ENCODE data around the gene AOPEP.
"Not testable (repeated sequence)": the region's sequence is repeated elsewhere in the genome, so short reads cannot be mapped to it uniquely, and the experiment has no call there.

AOPEP gene

DNA sequence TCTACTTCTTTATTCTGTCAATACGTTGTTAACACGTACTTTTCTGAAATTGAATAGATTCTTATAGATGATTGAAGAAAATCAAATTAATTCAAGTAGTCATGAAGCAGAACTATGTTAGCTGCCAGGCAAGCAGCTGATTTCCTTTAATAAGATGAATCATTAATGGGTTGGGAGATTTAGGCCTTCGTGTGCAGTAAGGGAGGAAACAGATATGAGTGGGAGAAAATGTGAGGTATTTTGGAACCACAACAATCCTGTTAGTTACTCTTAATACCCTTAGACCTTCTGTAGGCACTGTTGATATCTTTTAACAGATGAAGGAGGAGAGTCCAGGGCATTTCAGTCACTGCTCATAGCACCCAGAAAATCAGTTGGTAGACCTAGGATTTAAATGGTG is 121.0 kb downstream of the AOPEP start:
- no peak for DNase-seq (ENCODE audit: low spot score)

DNA sequence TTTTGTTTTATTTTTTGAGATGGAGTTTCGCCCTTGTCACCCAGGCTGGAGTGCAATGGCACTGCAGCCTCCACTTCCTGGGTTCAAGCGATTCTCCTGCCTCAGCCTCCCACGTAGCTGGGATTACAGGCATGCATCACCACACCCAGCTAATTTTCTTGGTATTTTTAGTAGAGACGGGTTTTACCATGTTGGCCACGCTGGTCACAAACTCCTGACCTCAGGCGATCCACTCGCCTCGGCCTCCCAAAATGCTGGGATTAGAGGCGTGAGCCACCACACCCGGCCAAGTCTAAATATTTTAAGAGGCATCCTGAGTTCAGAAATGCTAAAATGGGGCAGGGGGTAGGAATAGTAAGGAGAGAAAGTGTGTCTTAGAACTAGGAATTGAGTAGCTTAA is 122.3 kb downstream of the AOPEP start:
- DNase-seq (ENCODE audit: low spot score) = not testable (repeated sequence)

DNA sequence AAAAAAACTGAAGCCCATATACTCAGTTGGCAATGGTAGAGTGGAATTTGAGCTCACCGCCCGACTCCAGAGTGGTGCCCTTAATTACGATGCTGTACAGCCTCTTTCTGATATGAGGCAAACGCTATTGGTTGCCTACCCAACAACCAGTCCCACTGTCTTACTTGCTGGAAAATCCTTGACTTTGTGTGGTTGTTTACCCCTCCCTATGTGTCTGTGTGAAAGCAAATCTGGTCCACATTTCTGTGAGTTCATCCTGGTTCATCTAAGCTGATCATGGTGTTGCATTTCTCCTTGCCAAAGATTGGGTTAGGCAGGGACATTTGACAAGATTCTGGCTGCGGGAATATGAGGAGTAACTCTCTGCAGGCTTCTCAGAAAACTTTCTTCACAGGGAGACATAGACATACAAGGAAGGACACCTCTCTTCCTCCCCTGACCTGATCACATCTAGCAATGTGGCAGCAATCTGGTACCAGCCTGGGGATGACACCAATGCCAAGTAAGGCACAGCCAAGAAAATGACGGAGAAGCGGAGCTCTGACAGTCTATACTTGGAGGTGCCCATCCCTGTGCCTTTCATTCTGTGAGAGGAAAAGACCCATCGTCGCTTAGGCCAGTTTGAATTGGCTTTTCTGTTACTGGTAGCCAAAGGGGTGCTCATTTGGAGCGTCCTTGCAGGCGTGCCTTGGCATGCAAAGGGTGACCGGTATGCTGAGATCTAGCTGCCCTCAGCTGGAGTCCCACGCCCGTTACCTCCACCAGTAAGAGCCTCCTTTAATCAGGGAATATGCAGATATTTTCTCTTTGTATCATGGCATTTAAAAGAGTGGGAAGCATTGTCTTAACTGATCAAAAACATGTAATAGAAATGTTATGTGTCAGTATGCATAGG is 124.3 kb downstream of the AOPEP start:
- peak; percentile 55 for DNase-seq (ENCODE audit: low spot score)

DNA sequence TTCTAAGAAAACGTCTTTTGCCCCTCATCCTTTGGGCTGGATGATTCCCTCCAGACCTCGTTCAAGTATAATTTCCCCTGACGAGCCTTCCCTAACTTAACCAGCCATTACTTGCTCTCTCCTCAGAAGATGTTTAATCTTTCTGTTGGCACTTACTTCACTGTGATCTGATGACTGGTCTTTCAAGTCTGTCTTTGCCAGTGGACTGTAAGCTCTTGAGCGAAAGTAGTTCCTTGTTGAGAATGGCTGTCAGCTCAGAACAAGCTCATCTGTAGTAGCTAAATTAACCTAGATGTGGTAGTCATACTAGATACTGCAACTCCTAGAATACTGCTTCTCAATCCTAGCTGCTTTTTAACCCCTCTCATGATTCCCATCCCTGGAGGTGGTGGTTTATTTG is 125.0 kb downstream of the AOPEP start:
- DNase-seq (ENCODE audit: low spot score) = no peak

DNA sequence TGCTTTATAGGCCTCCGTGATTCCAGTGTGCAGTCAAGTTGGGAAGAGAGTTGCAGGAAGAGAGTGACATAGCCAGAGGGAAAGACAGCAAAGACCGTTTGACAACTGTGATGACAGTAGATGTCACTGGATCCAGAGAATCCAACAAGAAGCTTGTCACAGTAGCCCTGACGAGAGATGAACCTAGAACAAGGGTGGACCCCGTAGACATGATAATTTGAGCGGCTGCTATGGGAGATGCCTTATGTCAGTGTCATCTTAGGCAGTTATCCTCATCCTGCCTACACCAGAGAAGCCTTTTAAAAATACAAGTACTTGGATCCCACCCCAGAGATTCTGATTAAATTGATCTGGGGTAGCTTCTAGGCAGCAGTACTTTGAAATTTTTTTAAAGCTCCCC is 125.4 kb downstream of the AOPEP start:
- no peak for DNase-seq (ENCODE audit: low spot score)

DNA sequence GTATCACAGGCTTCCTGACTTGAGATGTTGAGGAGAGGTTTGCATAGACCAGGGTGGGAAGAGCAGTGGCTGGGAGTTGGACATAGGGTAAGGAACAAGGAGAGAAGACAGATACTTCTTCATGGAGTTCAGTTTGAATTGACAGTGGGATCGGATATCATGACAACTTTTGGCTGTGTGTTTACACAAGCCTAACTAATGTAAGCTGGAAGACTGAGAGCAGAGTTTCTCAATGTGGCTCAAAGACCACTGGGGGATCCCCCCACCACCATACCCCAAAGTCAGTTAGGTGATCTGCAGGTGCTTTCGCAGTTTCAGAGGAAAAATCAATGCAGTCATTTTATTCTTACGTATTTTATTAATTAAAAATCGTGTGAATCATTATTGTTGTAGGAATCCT is 125.9 kb downstream of the AOPEP start:
- no peak for DNase-seq (ENCODE audit: low spot score)

DNA sequence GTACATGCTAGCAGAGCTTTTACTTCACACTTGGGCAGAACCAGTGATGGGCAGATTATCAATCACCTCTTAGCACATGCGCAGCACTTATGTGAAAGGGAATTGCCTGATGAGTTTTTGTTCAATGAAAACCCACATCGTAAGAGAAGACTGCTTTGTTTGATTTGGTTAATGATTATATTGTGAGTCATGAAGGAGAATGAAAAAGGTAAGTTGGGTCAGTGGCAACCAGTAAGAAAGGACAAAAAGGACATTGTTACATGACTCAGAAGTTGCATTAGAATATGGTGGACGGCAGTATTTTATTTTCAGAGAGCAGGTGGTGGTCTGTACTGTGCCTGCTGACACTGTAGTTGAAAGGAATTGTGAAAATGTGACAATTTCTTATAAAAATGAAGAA is 127.4 kb downstream of the AOPEP start:
- DNase-seq (ENCODE audit: low spot score) = no peak

DNA sequence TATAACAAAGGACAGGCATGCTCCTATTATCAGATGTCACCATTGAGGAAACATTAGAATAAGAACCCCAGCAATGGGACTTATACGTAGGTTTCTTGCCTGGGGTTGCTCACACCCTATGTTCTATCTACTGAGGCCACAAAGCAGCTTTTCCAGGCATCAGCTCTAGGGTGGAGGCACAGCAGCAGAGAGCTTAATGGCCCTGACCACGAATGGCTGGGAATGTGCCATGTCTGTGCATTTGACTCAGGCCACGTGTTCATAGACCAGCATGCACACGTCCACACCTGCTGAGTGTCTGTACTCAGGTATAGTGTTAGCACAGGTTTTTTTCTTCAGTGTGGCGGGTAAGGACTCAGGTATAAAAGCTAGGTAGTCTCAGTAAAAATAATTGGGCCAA is 129.4 kb downstream of the AOPEP start:
- DNase-seq (ENCODE audit: low spot score) = no peak

DNA sequence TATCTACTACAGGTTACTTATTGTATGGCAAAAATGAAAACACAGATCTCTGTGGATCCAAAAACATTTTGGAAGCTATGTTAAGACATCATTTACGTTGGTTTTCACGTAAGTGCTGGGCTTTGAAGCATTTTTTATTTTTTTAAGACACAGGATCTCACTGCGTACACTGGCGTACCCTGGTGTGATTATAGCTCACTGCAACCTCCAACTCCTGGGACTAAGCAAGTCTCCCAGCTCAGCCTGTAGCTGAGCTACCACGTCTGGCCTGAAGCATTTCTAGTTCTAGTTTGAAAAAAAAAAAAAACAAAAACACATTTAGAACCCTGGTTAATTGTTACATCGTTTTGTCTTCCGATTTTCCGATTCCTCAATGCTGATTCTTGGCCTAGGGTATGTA is 131.3 kb downstream of the AOPEP start:
- no peak for DNase-seq (ENCODE audit: low spot score)

DNA sequence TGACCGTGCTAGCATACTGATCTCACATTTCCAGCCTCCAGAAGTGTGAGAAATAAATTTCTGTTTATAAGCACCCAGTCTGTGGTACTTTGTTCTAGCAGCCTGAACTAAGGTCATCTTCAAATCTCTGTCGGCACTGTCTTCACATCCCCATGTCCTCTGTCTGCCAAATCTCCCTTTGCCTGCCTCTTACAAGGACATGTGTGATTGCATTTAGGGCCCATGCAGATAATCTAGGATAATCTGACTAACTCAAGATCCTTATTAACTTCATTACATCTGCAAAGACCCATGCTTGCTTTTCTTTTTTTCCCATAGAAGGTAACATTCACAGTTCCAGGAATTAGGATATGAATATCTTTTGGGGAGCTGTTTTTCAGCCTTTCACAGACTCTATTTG is 132.7 kb downstream of the AOPEP start:
- no peak for DNase-seq (ENCODE audit: low spot score)

DNA sequence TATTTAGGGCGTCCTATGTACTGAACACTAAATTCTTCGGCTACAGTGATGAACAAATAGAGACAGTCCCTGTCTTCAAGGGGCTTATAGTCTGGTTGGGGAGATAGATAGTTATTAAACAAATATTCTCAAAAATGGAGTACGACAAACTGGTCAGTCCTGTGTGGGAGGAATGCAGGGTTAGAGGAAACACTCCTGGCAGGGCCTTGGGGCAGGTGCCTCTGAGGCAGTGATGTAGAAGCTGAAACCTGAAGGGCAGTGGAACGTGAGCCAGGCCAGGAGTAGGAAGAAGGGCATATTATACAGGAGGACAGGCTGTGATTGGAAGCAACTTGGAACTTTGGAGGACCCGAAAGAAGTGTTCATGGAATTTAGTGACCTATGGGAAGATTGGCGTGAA is 133.4 kb downstream of the AOPEP start:
- DNase-seq (ENCODE audit: low spot score) = no peak

DNA sequence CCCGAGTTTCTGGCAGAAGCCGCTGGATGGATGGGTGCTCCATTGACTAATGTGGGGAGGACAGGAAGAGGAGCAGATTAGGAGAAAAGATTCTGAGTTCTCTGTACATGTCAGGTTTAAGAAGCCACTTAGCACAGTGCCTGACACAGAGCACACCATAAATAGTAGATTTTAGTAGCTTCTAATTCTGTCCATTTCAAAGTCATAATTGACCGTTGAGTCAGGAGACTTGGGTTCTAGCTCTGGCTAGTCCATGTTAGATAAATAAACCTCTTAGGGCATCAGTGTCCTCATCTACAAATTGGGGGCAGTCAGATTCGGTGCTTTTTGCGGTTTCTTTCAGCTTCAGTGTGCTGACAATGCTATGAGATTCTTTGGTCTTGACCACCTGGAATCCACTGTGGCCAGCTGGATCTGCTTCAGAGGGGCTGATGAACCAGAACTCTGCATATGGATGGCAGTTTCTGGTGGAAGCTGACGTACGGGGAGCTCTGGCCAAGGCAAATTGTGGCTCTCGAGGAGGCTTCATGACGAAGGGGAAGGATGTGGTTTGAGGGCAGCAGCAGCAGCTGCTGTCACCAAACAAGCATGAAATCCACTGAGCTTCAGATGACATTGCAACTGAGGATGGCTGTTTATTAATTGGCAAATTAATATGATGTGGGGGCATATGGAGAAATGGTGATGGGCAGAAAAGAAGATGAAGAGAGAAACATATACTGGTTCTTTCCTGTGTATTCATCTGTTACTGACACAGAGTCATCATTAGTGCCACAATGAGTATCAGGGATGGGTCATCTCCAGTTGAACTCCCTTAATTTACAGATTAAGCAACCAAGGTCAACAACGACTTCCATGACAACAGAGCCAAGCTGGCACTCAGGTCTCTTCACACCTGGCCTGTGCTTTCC is 134.4 kb downstream of the AOPEP start:
- DNase-seq (ENCODE audit: low spot score) = no peak

DNA sequence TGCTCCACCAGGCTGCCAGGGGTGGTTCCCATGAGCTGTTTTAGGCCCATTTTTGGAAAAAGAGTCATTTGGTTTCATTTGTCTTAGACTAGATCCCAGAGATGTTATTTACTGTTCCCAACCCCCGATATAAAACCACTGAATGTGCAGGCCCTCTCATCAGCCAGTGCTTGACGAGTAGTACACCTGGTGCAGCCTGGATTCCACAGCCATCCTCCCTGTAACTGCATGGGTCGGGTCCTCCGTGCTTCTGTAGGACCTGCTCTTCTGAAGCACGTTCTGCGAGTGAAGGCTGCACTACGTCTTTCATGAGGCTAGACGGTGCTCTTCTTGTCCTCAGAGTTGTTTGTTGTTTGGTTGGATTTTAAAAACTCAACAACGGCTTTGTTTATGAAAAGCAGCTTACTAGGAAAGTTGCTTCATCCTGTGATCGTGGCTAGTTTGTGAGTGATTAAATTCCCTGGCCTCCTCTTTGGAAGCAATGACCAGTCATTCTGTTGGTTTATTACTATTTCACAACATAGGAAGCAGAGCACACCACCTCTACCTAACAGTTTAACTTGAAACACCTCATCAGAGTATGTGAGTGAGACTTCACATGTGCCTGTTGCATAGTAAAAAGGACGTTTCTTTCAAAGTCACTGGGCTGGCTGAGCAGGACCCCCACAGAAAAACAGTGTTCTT is 135.2 kb downstream of the AOPEP start:
- no peak for DNase-seq (ENCODE audit: low spot score)

DNA sequence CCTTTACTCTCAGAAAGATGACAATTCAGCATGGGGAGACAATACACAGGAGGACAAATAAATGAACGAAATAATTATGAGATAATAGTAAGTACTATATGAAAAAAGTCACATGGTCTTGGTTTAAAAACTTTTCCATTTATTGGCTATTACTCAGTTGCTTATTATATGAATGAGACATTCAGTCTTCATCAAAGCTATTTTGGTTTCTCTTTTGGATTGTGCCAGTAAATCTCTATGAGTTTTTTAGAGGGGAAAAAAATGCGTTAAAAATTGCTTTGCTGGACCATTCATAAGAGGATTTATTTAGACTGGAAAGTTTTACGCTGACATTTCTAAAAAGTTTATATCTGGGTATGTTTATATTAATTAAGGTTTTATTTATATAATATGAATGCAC is 137.7 kb downstream of the AOPEP start:
- DNase-seq (ENCODE audit: low spot score) = no peak

DNA sequence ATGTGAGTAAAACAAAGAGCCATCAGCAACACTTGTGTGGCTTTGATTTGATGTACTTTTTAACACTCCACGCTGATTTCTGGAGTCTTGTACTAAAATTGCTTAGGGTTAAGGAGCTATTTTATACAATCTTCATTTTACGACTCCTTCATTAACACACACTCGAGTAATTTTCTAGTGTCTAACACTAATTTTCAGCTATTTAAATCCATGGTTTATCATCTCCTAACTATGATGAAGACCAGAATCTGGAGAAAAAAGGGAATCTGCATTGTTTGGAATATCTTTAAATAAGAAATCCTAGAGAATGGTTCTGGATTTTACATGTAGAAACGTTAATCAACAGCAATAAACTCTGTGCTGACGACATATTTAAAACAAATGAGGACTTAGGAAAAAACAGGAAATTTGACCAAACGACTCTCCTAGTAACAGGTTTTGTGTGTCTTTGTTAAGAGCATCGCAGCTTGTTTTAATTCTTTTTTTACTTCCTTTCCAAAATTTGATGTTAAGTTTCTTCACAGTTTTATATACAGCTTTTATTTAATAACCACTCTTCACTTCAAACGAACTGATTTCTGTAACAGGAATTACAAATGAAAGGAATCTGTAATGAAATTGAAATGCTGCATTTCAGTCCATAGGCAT is 138.5 kb downstream of the AOPEP start:
- DNase-seq (ENCODE audit: low spot score) = peak; percentile 47

DNA sequence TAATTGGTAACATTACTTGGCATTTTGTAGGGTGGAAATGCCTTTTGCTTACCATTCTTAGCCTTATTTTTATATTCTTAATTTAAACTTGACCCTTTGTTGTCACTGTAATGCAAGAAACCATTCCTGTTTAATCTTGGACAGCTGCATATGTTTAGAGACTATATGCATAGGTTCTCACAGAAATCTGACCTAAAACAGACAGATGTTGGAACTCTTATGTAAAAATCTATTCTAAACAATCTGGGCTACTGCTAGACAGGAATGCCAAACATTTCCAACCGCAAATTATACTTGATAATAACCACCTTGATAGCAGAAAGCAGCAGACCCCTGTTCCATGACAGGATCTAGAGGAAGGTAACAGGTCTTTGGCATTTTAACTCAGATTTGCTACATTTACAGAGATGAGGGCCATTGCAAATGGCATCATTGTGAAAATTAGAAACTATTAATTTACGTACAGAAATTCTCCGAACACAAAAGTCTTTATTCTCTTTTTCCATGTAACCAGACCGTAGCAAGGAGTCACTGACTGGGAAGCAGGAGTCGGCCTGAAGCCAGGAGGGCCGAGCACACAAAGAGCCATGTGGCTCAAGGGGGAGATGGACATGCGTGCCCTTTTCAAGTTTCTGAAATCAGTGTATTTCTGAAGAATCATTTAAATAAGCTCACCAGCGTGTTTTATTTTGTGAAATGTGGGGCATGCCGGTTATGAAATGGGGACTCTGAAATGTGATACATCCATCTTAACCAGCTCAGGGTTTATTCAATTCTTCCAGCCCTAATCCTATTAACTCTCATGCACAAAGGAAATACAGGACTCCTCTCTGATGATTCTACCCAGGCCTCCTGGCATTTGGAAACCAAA is 139.3 kb downstream of the AOPEP start:
- peak; percentile 77 for DNase-seq (ENCODE audit: low spot score)

DNA sequence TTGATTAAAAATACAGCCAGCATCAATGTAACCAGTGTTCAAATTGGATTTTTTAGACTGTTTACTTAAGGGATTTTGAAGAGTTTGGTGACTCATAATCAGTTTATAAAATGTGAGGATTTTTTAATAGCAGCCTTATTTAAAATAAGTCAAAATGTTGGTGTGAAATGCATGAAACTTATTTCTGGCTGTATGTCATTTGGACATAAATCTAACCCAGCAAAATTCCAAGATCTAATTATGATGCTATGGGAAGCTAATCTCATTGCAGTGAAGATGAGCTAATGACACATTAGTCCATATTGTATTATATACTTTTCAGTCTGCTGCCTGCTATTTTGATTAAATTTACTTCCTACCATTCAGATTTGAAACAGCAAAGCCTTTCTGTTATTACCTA is 140.3 kb downstream of the AOPEP start:
- DNase-seq (ENCODE audit: low spot score) = no peak

DNA sequence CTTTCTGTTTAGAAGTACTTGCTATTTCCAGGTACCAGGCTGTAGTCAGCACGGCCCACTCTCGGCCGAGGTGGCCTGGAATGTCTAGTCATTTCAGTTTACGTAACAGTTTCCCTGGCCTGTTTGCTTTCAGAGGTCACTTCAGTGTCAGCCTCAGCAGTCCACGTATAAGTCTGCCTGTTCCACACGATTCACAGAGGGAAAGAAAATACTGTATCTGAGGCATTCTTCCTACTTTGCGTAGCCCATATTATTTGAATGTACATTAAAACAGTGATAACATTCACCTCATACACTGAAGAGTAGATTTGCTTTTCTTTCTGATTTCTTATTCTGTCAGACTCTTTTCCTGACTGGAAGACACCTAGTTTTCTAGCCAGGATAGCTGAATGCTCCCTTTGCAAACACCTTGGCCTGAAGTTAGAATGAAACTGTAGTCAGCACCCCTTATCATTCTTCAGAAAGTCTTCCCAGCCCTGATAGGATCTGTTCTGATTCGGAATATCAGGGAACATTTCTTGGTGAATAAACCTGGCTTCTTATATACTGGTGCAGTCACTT is 140.9 kb downstream of the AOPEP start:
- peak; percentile 77 for DNase-seq (ENCODE audit: low spot score)

DNA sequence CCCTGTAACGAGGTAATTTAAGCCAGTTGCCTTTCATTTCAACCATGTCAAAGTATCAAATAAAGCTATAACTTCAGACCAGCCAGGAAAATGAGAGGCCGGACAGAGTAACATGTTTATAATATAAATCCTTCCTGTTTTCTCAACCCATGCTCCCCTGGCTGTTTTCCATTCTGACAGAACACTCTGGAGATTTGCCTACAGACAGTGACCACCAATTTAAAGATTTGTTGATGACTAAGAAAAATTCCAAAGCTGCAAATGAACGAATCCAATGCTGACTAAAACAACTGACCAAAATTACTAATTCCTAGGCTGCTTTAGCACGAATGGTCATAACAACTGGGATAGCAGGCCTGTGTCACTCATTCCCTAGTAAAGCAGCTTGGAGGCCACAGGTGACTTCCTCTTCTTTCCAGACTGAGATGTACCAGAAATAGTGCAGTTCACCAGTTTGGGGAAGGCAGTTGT is 141.4 kb downstream of the AOPEP start:
- no peak for DNase-seq (ENCODE audit: low spot score)

DNA sequence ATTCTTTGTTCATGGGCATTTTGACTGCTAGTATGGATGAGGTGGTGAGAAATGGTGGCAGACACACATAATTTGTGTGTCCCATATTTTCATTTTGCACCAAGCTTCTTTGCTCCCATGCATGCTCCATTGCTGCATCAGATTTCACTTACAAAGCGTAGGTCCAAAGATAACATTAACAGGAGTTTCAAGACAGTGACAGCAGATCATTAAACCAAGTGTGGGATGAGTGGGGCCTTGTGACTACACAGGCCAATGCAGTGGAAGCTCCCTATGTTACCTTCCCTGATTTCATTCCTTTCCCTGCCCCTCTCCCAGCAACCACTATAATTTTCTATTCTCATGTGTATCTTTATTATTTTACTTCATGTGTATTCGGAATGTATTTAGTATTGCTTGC is 142.0 kb downstream of the AOPEP start:
- no peak for DNase-seq (ENCODE audit: low spot score)

Data from pons (tissue), 1 donor.